Caco-2 (cell line): ENCODE data around the gene SLC9A2. TPM values are rescaled to one million over a fixed set of nuclear protein-coding genes. Genes with fewer than 3 reads are reported as not detected.

Source experiments
- BruUV-seq: library from RNA; stranded (reverse); fragments of 400-500 nt; replicated peaks from 2 replicates; lab custom pipeline; 2021; lab: Mats Ljungman, UMichigan
- CTCF ChIA-PET: fragments of 300-600 bp; sonication (Branson Sonifier 250); formaldehyde crosslinking; loops from one replicate; lab custom pipeline; 2022; ENCODE audit warnings: antibody characterized with exemption; lab: Charles Lee
- POLR2A ChIA-PET: fragments of 300-600 bp; sonication (Branson Sonifier 250); formaldehyde crosslinking; loops from one replicate; lab custom pipeline; 2022; ENCODE audit warnings: antibody characterized with exemption; lab: Charles Lee
- DNase-seq, 2 experiments: peaks; one replicate each; pipeline versions ENCODE4 v3.0.0 to v3.0.0-alpha.2; 2020 to 2022
- H3K27me3 ChIP-seq: replicated peaks from 2 replicates; pipeline ENCODE4 v1.6.0; 2011; ENCODE audit warnings: low read length; ENCODE audit not compliant: control insufficient read depth, insufficient read depth
- H3K36me3 ChIP-seq: 2 replicates; pipeline ENCODE4 v1.5.1; 2011; ENCODE audit warnings: low read length; ENCODE audit not compliant: control insufficient read depth, insufficient read depth
- H3K4me1 ChIP-seq: fragments of 250-450 bp; sonication (Bioruptor Pico); 2 replicates; pipeline ENCODE4 v1.5.1; 2020; ENCODE audit warnings: mild to moderate bottlenecking
- H3K4me3 ChIP-seq: 2 replicates; pipeline ENCODE4 v1.5.1; 2011; ENCODE audit warnings: low read depth, mild to moderate bottlenecking, control low read depth, low read length
- H3K9me3 ChIP-seq: fragments of 250-450 bp; sonication (Bioruptor Pico); 2 replicates; pipeline ENCODE4 v1.5.1; 2020; ENCODE audit warnings: mild to moderate bottlenecking, moderate library complexity
- H3K27ac Mint-ChIP-seq: one replicate; pipeline ENCODE4 v1.8.0; 2022; ENCODE audit warnings: mixed read lengths; ENCODE audit not compliant: unreplicated experiment
- H3K27me3 Mint-ChIP-seq: one replicate; pipeline ENCODE4 v1.8.0; 2022; ENCODE audit warnings: mixed read lengths; ENCODE audit not compliant: insufficient read depth, unreplicated experiment
- H3K36me3 Mint-ChIP-seq: one replicate; pipeline ENCODE4 v1.8.0; 2022; ENCODE audit warnings: mild to moderate bottlenecking, mixed read lengths; ENCODE audit not compliant: insufficient read depth, unreplicated experiment
- H3K4me1 Mint-ChIP-seq: one replicate; pipeline ENCODE4 v1.8.0; 2022; ENCODE audit warnings: low read depth, mixed read lengths; ENCODE audit not compliant: unreplicated experiment
- H3K4me3 Mint-ChIP-seq: one replicate; pipeline ENCODE4 v1.8.0; 2022; ENCODE audit warnings: mild to moderate bottlenecking, moderate library complexity, mixed read lengths; ENCODE audit not compliant: unreplicated experiment
- H3K9me3 Mint-ChIP-seq: one replicate; pipeline ENCODE4 v1.8.0; 2022; ENCODE audit warnings: mixed read lengths; ENCODE audit not compliant: unreplicated experiment
- CTCF ChIP-seq, 2 experiments: fragments of 200-600 bp in 1 of 2; IDR thresholded peaks; 1 replicate in 1 of 2; 2 replicates in 1 of 2; pipeline versions ENCODE4 v1.5.1 to v1.8.0; 2011 to 2022; ENCODE audit warnings: antibody characterized with exemption in 1 of 2, control low read depth in 1 of 2, inconsistent platforms in 1 of 2, low read depth in 1 of 2, low read length in 1 of 2, mild to moderate bottlenecking in 1 of 2, moderate library complexity in 1 of 2; ENCODE audit not compliant: insufficient read depth in 1 of 2, severe bottlenecking in 1 of 2, unreplicated experiment in 1 of 2
- intact Hi-C: fragments of 100-400 bp; cut with micrococcal nuclease; formaldehyde crosslinking; loops from one replicate; pipeline ENCODE4 v1.10.0; 2022; ENCODE audit not compliant: unreplicated experiment
- total RNA-seq: library from RNA; stranded (reverse); gene quantifications from 2 replicates; pipeline ENCODE4 v1.2.3, GENCODE V29; 2022

The SLC9A2 gene
- total RNA-seq, 1 experiment from 2014 or later: 14.4 TPM

- no peak for DNase-seq
- no peaks in the 10 kb centered on the region for H3K9me3 Mint-ChIP-seq
- intact Hi-C loops: loop anchor here (5.0 kb wide), 1 partner anchor 148 kb away; a partner anchor contains a TSS
- Histone ChIP-seq H3K9me3 (no peaks in the 10 kb centered on the region), H3K4me3 (no peak overlapping the region), H3K36me3 (no peaks in the 10 kb centered on the region), H3K4me1 (peaks cover 72% of the 10 kb centered on the region), H3K27me3 (no peaks in the 10 kb centered on the region)
- no peaks in the 10 kb centered on the region for H3K27me3 Mint-ChIP-seq
- CTCF ChIA-PET: no interaction called here
- BruUV-seq: no TSS peak
- POLR2A ChIA-PET: no interaction called here
- H3K4me3 Mint-ChIP-seq: no peak overlapping the region
- H3K4me1 Mint-ChIP-seq: peaks cover 45% of the 10 kb centered on the region
- no peak overlapping the region for H3K27ac Mint-ChIP-seq
- no peaks in the 10 kb centered on the region for H3K36me3 Mint-ChIP-seq
- no peak for TF ChIP-seq CTCF (IDR thresholded peaks at IDR 0.05; ENCODE audit: insufficient read depth in 1 of 2, low read depth in 1 of 2, low read length in 1 of 2, severe bottlenecking in 1 of 2, unreplicated experiment in 1 of 2)
Observed at GRCh38 chr2:102589444-102589843, 29.9 kb upstream of the SLC9A2 start.

- intact Hi-C loops: loop anchor here (1.0 kb wide), 1 partner anchor 118 kb away; the partner anchor contains the start of gene SLC9A4
- Mint-ChIP-seq H3K27me3 (no peaks in the 10 kb centered on the region), H3K36me3 (no peaks in the 10 kb centered on the region), H3K4me3 (no peak overlapping the region), H3K27ac (no peak overlapping the region), H3K4me1 (peaks cover 50% of the 10 kb centered on the region), H3K9me3 (no peaks in the 10 kb centered on the region)
- ChIA-PET POLR2A (no interaction called here), CTCF (interaction anchor here (0.6 to 2.5 kb wide), 3 partner anchors 13 to 112 kb away, joined by 3 to 7 read pairs (median 5); no protein-coding TSS in a partner anchor)
- no peak for DNase-seq
- TF ChIP-seq CTCF (IDR thresholded peaks at IDR 0.05; ENCODE audit: insufficient read depth in 1 of 2, low read depth in 1 of 2, low read length in 1 of 2, severe bottlenecking in 1 of 2, unreplicated experiment in 1 of 2): no peak
- no peaks in the 10 kb centered on the region for H3K9me3 ChIP-seq
- no peak overlapping the region for H3K4me3 ChIP-seq
- no peaks in the 10 kb centered on the region for H3K36me3 ChIP-seq
- H3K4me1 ChIP-seq: peaks cover 61% of the 10 kb centered on the region
- BruUV-seq: no TSS peak
- no peaks in the 10 kb centered on the region for H3K27me3 ChIP-seq
Observed at GRCh38 chr2:102591491-102592045, 27.8 kb upstream of the SLC9A2 start.

GRCh38 chr2:102592601-102593000, 26.8 kb upstream of the SLC9A2 start:
- Mint-ChIP-seq H3K4me3 (peak overlapping the region; percentile 4), H3K27ac (no peak overlapping the region), H3K4me1 (peaks cover 43% of the 10 kb centered on the region), H3K36me3 (no peaks in the 10 kb centered on the region), H3K27me3 (no peaks in the 10 kb centered on the region), H3K9me3 (no peaks in the 10 kb centered on the region)
- Histone ChIP-seq H3K4me1 (peaks cover 51% of the 10 kb centered on the region), H3K27me3 (no peaks in the 10 kb centered on the region), H3K36me3 (no peaks in the 10 kb centered on the region), H3K4me3 (no peak overlapping the region), H3K9me3 (no peaks in the 10 kb centered on the region)
- BruUV-seq: no TSS peak
- ChIA-PET POLR2A (no interaction called here), CTCF (interaction anchor here (0.5 to 2.5 kb wide), 2 partner anchors 12 to 104 kb away, joined by 3 to 7 read pairs; no protein-coding TSS in a partner anchor)
- intact Hi-C loops: loop anchor here (1.0 kb wide), 1 partner anchor 119 kb away; the partner anchor contains the start of gene SLC9A4
- peak; percentile 16 to 65 for TF ChIP-seq CTCF (IDR thresholded peaks at IDR 0.05; ENCODE audit: insufficient read depth in 1 of 2, low read depth in 1 of 2, low read length in 1 of 2, severe bottlenecking in 1 of 2, unreplicated experiment in 1 of 2)
- DNase-seq: no peak
